ENCODE results near the gene PCDH12. TPM values are rescaled to one million over a fixed set of nuclear protein-coding genes. Genes with fewer than 3 reads are reported as not detected.

The PCDH12 gene
- polyA plus RNA-seq, 3 donors, result 0.20 to 1.2 (median 0.90) TPM

DNA sequence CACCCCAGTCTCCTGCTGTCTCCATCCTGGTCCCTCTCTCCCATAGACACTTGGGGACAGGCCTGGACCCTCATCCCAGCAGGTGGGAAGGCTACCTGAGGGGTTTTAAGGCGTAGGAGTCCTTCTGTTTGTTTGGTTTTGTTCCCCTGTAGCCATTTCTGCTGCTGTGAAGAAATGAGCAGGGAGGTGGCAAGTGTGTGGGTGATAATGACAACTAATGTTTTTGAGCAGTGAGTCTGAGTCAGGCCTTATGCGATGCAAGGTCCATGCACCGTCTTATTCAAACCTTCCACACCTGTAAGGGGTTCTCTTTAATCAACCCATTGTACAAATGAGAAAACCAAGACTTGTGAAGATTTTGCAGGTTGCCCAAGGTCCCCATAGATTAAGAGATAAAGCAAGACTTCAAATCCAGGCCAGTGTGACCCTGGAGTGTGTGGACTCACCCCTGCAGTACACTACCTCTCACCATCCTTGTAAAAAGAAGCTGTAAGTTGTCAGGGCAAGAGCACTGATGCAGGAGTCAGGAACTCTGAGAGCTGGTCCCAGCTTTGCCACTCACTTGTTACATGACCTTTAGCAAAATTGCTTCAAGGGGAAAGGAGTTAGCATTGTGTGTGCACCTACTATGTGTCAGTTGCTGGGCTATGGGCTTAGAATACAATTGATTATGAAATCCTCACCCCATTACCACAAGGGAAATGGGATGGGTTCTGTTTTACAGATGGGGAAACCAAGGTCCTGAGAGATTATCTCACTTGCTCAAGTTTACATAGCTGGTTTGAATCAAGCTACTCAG, 7.6 kb downstream of the PCDH12 start:
- H3K27ac Mint-ChIP-seq, result peak overlapping the region in 2 of 7 donors; percentile 11 to 49
- intact Hi-C loops (cut with micrococcal nuclease), result no loop called here

GRCh38 chr5:141949511-141949910, 8.5 kb downstream of the PCDH12 start:
- Mint-ChIP-seq H3K9me3 (no peaks in the 10 kb centered on the region), H3K27me3 (ENCODE audit: low read depth in 3 of 3) (peaks cover 2 to 13% (median 2%) of the 10 kb centered on the region in 3 donors), H3K36me3 (peaks cover 0 to 6% of the 10 kb centered on the region in 2 donors), H3K27ac (no peak overlapping the region), H3K4me3 (no peak overlapping the region), H3K4me1 (peaks cover 42% of the 10 kb centered on the region)
- no peaks in the 10 kb centered on the region for H3K79me2 ChIP-seq (ENCODE audit: insufficient read depth, low read length)
- H3K9me3 ChIP-seq (replicated peaks in 1 of 2; ENCODE audit: control insufficient read depth in 1 of 2, insufficient read depth in 1 of 2, low read length in 2 of 2), result no peaks in the 10 kb centered on the region
- H3K4me1 ChIP-seq (ENCODE audit: control insufficient read depth in 1 of 2, insufficient read depth in 2 of 2, low read length in 2 of 2), result peaks cover 25 to 30% of the 10 kb centered on the region in 2 donors
- H3K27me3 ChIP-seq (ENCODE audit: control insufficient read depth in 2 of 2, insufficient read depth in 2 of 2, low read length in 2 of 2), result no peaks in the 10 kb centered on the region
- TF ChIP-seq, protein P1, sequence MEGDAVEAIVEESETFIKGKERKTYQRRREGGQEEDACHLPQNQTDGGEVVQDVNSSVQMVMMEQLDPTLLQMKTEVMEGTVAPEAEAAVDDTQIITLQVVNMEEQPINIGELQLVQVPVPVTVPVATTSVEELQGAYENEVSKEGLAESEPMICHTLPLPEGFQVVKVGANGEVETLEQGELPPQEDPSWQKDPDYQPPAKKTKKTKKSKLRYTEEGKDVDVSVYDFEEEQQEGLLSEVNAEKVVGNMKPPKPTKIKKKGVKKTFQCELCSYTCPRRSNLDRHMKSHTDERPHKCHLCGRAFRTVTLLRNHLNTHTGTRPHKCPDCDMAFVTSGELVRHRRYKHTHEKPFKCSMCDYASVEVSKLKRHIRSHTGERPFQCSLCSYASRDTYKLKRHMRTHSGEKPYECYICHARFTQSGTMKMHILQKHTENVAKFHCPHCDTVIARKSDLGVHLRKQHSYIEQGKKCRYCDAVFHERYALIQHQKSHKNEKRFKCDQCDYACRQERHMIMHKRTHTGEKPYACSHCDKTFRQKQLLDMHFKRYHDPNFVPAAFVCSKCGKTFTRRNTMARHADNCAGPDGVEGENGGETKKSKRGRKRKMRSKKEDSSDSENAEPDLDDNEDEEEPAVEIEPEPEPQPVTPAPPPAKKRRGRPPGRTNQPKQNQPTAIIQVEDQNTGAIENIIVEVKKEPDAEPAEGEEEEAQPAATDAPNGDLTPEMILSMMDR (IDR thresholded peaks at IDR 0.05), result no peak
- H3K4me3 ChIP-seq (replicated peaks in 1 of 3; ENCODE audit: low read depth in 2 of 3, low read length in 3 of 3), result no peak overlapping the region
- no peak overlapping the region for H2AFZ ChIP-seq (ENCODE audit: insufficient read depth, low read depth, low read length, poor library complexity, severe bottlenecking)
- intact Hi-C loops (cut with micrococcal nuclease), result no loop called here
- no CpG with 5 or more reads among the region's 2 CpGs for WGBS (ENCODE audit: insufficient coverage)
- H3K27ac ChIP-seq (ENCODE audit: low read depth in 1 of 2, low read length in 2 of 2), result no peak overlapping the region
- H3K9ac ChIP-seq (ENCODE audit: insufficient read depth, low read length, poor library complexity, severe bottlenecking), result no peak overlapping the region
- H4K20me1 ChIP-seq (ENCODE audit: insufficient read depth, low read length), result no peaks in the 10 kb centered on the region
- no peak for DNase-seq
- H3K36me3 ChIP-seq (replicated peaks in 1 of 2; ENCODE audit: control insufficient read depth in 1 of 2, insufficient read depth in 2 of 2, low read length in 2 of 2), result no peaks in the 10 kb centered on the region
- no peak overlapping the region for H3K4me2 ChIP-seq (replicated peaks; ENCODE audit: extremely low read depth, low read length, poor library complexity, severe bottlenecking)

More for the DNA sequence above, 7.6 kb downstream of the PCDH12 start:
- H3K36me3 Mint-ChIP-seq, result peaks cover 0 to 6% of the 10 kb centered on the region in 2 donors
- Histone ChIP-seq H3K27ac (ENCODE audit: low read depth in 1 of 2, low read length in 2 of 2) (no peak overlapping the region), H3K27me3 (ENCODE audit: control insufficient read depth in 2 of 2, insufficient read depth in 2 of 2, low read length in 2 of 2) (no peaks in the 10 kb centered on the region), H3K4me1 (ENCODE audit: control insufficient read depth in 1 of 2, insufficient read depth in 2 of 2, low read length in 2 of 2) (peaks cover 29 to 33% of the 10 kb centered on the region in 2 donors), H3K4me3 (replicated peaks in 1 of 3; ENCODE audit: low read depth in 2 of 3, low read length in 3 of 3) (no peak overlapping the region), H3K9ac (ENCODE audit: insufficient read depth, low read length, poor library complexity, severe bottlenecking) (no peak overlapping the region), H3K36me3 (replicated peaks in 1 of 2; ENCODE audit: control insufficient read depth in 1 of 2, insufficient read depth in 2 of 2, low read length in 2 of 2) (no peaks in the 10 kb centered on the region), H3K4me2 (replicated peaks; ENCODE audit: extremely low read depth, low read length, poor library complexity, severe bottlenecking) (no peak overlapping the region), H4K20me1 (ENCODE audit: insufficient read depth, low read length) (no peaks in the 10 kb centered on the region), H2AFZ (ENCODE audit: insufficient read depth, low read depth, low read length, poor library complexity, severe bottlenecking) (no peak overlapping the region), H3K9me3 (replicated peaks in 1 of 2; ENCODE audit: control insufficient read depth in 1 of 2, insufficient read depth in 1 of 2, low read length in 2 of 2) (no peaks in the 10 kb centered on the region), H3K79me2 (ENCODE audit: insufficient read depth, low read length) (no peaks in the 10 kb centered on the region)
- H3K27me3 Mint-ChIP-seq (ENCODE audit: low read depth in 3 of 3), result peaks cover 2 to 13% (median 4%) of the 10 kb centered on the region in 3 donors
- no peak for DNase-seq
- TF ChIP-seq, protein P1 (IDR thresholded peaks at IDR 0.05), result no peak
- no peaks in the 10 kb centered on the region for H3K9me3 Mint-ChIP-seq
- no CpG with 5 or more reads among the region's 3 CpGs for WGBS (ENCODE audit: insufficient coverage)
- no peak overlapping the region for H3K4me3 Mint-ChIP-seq
- peaks cover 47% of the 10 kb centered on the region for H3K4me1 Mint-ChIP-seq

Data from CD14-positive monocyte (primary cell).